Retinal pigment epithelial cell (primary cell): Measurements from ENCODE around the gene AIPL1.

Experiments used
- DNase-seq: peaks from one replicate; pipeline ENCODE4 v3.0.0-alpha.2; 2010; ENCODE audit warnings: low read depth
- H3K4me3 ChIP-seq: 2 replicates; pipeline ENCODE4 v1.5.1; 2011; ENCODE audit warnings: mild to moderate bottlenecking, low read length, control low read depth, moderate library complexity
- TF ChIP-seq, protein P1 (sequence below): conservative IDR thresholded peaks from 2 replicates; pipeline ENCODE4 v1.5.1; 2011; ENCODE audit warnings: low read depth, low read length, control low read depth, inconsistent platforms

AIPL1 gene

DNA sequence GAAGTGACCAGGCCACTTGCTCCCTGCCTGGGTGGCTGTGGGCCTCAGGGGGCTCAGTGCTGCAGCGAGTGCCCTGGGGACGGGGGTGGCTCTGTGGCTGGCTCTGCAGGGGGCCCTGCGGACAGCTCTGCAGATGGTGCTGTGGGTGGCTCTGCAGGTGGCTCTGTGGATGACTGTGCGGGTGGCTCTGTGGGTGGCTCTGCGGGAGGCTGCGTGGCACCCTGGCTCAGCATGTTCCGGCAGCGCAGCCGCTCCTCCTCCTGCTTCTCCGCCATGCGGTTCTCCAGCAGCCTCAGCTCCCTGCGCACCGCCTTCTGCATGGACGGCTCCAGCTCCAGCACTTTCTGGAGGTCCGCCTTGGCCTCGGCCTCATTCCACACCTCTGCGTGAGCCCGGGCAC lies 9.5 kb downstream of the AIPL1 start:
- no peak overlapping the region for H3K4me3 ChIP-seq
- TF ChIP-seq, protein P1, sequence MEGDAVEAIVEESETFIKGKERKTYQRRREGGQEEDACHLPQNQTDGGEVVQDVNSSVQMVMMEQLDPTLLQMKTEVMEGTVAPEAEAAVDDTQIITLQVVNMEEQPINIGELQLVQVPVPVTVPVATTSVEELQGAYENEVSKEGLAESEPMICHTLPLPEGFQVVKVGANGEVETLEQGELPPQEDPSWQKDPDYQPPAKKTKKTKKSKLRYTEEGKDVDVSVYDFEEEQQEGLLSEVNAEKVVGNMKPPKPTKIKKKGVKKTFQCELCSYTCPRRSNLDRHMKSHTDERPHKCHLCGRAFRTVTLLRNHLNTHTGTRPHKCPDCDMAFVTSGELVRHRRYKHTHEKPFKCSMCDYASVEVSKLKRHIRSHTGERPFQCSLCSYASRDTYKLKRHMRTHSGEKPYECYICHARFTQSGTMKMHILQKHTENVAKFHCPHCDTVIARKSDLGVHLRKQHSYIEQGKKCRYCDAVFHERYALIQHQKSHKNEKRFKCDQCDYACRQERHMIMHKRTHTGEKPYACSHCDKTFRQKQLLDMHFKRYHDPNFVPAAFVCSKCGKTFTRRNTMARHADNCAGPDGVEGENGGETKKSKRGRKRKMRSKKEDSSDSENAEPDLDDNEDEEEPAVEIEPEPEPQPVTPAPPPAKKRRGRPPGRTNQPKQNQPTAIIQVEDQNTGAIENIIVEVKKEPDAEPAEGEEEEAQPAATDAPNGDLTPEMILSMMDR: no peak
- no peak for DNase-seq

DNA sequence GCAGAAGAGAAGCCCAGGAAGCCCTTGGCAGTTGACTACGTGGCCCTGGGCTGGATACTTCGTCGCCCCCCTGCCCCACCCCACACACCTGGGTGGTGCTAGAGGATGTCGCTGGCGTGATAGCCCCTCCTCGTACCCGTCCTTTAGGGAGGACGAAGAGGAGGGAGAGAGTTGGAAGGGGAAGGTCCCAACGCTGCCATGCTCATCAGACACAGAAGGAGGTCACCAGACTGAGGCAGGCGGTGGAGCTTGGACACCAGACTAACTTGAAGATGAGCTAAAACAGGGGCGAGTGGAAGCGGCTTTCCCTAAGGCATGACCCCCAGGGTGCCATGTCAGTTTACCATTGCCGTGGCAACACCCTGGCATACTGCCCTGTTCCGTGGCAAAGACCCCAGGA lies 11.0 kb downstream of the AIPL1 start:
- H3K4me3 ChIP-seq: no peak overlapping the region
- TF ChIP-seq, protein P1: no peak
- no peak for DNase-seq

DNA sequence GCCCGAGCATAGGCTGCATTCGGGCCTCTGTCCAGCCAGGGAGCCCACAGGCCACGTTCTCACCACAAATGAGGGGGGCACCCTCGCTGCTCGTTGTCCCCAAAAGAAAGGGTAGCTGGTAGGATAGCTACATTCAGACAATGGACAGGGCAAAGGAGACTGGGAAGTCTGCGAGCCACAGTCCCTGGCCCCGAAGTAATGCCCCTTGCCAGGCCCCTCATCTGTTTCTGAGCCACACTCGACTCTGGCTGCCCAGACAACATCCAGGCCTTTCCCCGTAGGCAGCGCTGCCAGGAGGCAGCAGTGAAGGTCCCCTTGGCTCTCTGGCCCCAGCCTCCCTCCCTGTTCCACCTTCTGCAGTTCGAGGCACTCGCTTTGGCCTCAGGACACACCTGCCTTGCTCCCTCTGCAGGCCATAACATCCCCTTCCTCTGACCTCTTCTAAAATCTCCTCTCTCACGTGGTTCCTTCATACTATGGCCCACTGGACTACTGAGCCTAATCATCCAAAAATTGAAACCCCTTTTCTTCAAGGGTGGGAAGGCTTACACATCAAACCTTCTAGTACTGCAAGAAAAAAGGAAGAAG lies 12.2 kb downstream of the AIPL1 start:
- no peak for DNase-seq
- H3K4me3 ChIP-seq: no peak overlapping the region
- TF ChIP-seq, protein P1: no peak

DNA sequence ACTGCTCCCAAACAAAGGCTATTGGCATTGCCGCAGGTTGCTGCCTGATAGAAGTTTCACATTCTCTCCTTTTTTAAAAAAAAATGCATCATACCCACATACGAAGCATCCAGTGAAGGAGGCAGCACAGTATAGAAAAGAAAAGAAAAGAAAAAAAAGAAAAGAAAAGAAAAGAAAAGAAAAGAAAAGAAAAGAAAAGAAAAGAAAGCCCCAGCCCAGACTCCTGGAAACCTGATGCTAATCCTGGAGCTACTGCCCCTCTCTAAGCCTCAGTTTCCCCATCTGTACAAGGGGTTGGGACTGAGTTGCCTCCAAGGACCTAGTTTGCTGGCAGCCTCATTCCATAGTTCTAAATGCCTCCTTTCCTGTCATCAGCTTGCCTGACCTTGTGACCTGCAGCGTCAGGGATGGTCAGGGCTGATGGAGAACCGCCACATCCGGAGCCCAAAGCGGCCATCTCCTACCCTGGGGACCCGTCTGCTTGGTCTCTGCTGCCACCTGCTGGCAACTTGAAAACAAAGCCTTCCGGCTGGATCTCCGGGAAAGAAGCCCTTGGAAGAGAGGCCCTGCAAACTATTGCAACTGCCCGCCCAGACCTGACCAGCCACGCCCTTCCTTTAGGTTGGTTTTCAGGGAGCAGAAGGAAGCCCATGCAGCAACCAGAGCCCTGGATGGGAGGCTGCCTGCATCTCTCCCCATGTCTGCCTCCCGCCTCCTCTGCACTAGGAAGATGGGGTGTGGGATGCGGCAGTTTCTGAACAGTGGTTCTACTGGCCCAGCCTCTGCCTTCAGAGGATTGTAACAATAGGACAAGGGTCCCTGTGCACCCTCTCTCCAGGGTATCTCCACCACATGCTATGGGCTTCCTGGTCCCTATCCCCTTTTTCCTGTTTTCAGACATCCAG lies 13.0 kb downstream of the AIPL1 start:
- H3K4me3 ChIP-seq: no peak overlapping the region
- TF ChIP-seq, protein P1: peak; percentile 83
- DNase-seq: no peak

DNA sequence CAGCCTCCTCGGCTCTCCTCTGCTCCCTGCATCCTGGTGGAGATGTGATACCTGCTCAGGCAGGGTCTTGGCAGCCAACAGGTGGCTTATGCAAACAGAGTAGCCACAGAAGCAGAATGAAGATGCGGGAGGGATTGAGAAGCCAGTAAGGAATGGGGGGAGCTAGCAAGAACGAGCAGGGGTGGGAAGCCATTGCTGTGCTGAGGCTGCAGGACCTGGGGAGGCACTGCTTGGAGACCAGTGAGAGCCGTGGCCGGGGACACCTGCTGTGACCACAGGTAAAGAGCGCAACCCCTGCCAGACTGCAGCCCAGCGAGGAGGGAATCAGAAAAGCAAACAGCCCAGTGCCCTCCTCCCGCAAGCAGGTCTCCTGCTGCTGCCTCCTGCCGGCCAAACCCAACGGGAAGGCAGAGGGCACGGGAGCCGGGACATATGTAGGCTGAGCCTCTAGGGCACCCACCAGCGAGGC lies 14.7 kb downstream of the AIPL1 start:
- no peak for DNase-seq
- H3K4me3 ChIP-seq: no peak overlapping the region
- TF ChIP-seq, protein P1: peak; percentile 69

DNA sequence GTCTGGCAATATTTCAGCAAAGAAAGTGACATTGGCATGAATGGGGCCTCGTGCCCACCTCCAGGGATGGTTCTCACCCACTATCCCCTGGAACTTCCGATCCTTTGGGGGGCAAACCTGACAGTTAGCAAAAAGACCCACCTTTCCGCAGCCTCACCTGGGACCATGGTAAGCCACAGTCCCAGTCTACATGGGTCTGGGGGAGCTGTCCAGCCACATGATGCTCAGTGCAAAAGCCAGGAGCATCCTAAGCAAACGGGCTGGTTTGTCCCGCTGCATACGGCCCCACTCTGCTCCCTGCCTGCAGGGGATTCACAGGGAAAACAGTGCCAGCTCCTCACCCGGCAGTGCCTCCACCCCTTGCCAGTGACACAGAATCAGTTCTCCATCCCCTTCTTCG lies 19.3 kb downstream of the AIPL1 start:
- no peak overlapping the region for H3K4me3 ChIP-seq
- DNase-seq: no peak
- TF ChIP-seq, protein P1: no peak
